ENCODE results near the gene SLU7.
A peak's percentile ranks its signal among the peaks of the same experiment; 100 is the strongest.

The SLU7 gene

DNA sequence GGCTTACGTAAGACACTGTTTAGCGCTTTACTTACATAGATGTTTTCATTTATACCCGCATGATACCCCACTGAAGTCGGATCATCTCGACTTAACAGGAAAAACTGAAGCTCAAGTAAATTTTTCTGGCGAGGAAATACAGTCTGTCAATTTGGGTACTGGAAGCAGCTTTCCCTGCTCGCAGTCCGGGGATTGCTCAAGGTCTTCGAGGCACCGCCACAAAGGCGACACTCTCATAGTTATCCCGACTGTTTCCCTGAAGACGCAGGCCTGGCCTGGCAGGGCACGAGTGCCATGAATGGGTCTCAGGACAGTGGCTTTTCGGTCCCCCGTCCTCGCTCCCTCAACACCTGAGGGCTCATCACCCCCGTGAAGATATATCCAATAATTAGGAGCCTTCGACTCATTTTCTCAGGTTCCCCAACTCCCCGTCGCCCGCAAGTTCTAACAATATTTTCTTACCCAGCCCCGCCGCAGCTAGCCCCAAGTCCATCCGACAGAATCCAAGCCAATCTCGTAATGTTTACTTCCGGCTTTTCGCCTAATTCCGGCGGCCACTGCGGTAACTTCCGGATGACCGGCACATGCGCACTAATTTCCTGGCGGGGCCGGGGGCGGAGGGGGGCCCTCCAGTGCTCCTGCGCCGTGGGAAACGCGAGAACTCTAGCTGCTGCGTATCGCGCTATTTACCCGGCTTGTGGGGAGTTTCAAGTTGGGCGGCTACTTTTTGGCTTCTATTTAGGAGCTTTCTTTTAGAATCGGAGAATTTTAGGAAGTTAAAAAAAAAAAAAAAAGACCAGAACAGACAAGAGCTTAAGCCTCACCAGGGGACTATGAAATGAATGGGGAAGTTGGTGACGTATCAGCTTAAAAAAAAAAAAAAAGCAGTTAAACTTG, at the start of gene SLU7:
TSS of gene SLU7 (minus strand) at position 521 of the 897 bp plus-strand sequence. CDS start 3,787 bp downstream, outside the sequence.
- peak; percentile 97 for DNase-seq
- peak within 1 kb of the TSS; percentile 96 for H3K27ac Mint-ChIP-seq
- peak; percentile 79 for ATAC-seq
- H3K4me3 Mint-ChIP-seq = peak within 1 kb of the TSS; percentile 98
- H3K4me1 Mint-ChIP-seq = peaks cover 63% of the 10 kb centered on the region
- H3K36me3 Mint-ChIP-seq (ENCODE audit: low read depth) = peaks cover 16% of the 10 kb centered on the region
- no peaks in the 10 kb centered on the region for H3K9me3 Mint-ChIP-seq
- H3K27me3 Mint-ChIP-seq = no peaks in the 10 kb centered on the region

DNA sequence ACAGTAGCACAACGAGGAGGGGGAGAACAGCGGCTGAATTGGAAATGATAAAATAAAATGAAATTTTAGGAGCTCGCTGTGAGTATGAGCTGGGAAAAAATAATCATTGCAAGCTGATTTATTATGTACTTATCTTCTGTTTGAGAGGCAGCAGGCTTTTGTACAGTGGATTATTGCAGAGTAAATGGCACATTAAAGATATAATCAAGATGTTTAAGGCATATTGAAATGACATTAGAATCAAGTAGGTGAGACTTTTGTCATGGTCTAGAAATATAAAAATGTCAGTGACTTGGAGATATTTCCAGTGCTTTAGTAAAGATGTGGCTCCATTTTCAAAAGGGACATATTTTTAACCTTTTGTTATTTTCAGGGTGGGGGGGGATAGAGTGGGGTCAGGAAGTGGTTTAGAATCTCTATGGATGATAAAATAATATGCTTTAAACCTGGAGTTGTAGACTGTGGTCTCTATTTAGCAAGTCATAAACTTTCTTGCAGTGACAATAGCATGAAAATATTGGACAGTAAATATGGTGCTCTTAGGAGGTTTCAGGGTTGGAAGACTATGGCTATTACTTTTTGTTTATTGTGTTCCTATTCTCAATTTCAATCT, 49.6 kb upstream of the SLU7 start:
- Mint-ChIP-seq H3K9me3 (no peaks in the 10 kb centered on the region), H3K36me3 (ENCODE audit: low read depth) (peaks cover 44% of the 10 kb centered on the region), H3K4me3 (peak overlapping the region; percentile 97), H3K4me1 (peaks cover 85% of the 10 kb centered on the region), H3K27ac (peak overlapping the region; percentile 98), H3K27me3 (no peaks in the 10 kb centered on the region)
- DNase-seq (no peak), ATAC-seq (no peak)

DNA sequence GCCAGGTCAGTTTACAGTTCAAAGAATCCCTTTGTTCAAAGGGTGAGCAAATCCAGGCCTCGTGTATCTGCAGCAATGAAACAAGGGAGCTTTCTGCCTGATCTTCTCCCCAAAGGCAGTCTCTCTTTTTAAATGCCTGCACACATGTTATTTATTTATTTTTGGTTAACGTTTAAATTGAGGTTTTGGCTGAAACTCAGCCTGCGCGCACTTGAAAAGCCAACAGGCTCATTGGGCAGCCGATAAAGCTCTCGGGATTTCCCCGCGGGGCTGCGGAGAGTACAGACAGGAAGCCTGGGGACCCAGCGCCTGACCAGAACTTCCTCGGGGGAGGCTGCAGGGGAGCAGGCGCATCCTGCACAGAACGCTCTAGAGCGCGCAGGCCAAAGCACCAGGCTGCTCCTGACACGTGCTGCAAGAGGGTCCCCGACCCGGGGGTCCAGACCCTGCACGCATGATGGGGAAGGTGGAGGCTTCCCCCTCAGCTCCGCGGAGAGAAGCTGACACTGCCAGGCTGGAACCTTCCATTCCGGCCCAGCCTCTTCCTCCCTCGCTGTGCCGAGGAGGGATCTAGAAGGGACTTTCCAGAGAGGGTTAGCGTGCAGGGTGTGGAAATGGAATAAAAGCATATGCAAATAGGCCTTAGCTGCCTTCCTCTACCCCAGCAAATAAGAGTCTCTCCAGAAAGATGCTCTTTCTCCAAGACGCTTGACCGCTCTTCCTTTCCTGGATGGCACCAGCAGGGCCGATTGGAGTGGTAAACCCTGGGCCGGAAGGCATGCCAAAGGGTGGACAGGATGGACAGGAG, 48.9 kb upstream of the SLU7 start:
- DNase-seq = peak; percentile 89
- Mint-ChIP-seq H3K9me3 (no peaks in the 10 kb centered on the region), H3K27me3 (no peaks in the 10 kb centered on the region), H3K27ac (peak overlapping the region; percentile 98), H3K4me1 (peaks cover 82% of the 10 kb centered on the region), H3K36me3 (ENCODE audit: low read depth) (peaks cover 36% of the 10 kb centered on the region), H3K4me3 (peak overlapping the region; percentile 97)
- ATAC-seq = peak; percentile 89

DNA sequence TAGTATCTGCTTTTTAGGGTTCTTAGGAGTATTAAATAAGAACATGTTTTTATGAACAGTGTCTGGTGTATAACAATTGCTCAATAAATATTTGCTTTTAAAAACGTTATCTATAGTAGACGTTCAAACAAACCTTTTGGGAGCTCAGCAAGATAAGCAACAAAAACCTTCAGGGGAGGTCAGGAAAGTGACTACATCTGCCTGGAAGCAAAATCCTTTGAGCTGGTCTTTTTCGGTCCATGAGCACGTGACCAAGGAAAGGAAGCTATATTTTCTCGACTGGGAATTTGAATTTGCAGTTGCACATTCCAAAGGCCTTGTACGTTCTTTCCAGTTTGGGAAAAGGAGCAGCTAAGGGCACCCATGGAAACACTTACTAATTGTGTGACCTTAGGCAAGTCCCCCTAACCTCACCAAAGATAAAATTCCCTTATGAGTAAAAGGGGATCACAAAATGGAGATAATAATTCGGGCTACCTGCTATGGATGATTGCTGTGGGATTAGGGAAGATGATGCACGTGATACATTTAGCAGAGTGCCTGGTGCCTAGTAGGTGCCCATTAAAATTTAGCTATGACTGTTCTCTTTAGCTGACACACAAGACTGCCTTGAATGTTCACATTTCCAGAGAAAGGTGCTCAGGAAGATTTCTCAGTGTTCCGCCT, 48.1 kb upstream of the SLU7 start:
- peak overlapping the region; percentile 97 for H3K4me3 Mint-ChIP-seq

DNA sequence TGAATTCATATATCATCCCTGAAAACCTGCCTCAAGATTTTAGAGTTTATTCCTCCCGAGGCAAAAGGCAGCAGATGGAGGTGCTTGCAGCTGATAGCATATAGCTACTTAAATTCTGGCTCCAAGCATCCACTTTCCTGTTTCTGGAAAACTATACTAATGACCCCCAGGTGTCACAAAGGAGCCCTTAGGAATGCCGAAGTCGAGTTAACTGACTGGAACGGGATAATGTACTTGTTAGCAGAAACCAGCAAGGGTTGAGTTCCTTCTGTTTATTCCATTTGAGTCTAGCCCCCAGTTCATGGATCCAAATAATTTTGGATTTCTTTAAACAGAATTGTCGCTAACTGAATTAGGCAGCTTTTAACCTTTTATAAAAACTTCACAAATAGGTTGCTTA, 47.2 kb upstream of the SLU7 start:
- no peak for ATAC-seq
- H3K4me1 Mint-ChIP-seq = peaks cover 81% of the 10 kb centered on the region

More for the DNA sequence above, 48.1 kb upstream of the SLU7 start:
- Mint-ChIP-seq H3K36me3 (ENCODE audit: low read depth) (peaks cover 32% of the 10 kb centered on the region), H3K9me3 (no peaks in the 10 kb centered on the region), H3K27me3 (no peaks in the 10 kb centered on the region), H3K27ac (peak overlapping the region; percentile 98), H3K4me1 (peaks cover 85% of the 10 kb centered on the region)
- no peak for DNase-seq
- peak; percentile 3 for ATAC-seq

DNA sequence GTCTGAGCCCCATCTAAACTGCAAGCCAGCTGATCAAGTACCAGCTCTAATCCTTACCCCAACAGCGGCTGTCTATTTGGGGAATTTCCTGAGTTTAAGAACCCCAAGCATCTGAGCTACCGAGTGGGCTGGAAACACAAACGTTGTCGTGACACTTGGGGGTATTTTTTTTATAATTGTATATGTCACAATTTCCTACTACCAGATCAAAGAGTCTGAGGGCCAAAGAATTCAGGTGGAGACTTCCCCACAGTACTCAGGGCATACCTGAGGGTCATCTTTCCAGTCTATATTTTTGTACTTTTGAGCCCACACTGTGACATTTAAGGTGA, 45.6 kb upstream of the SLU7 start:
- Mint-ChIP-seq H3K36me3 (ENCODE audit: low read depth) (peaks cover 10% of the 10 kb centered on the region), H3K27ac (peak overlapping the region; percentile 93), H3K4me3 (peak overlapping the region; percentile 38), H3K4me1 (peaks cover 74% of the 10 kb centered on the region), H3K27me3 (no peaks in the 10 kb centered on the region), H3K9me3 (peaks cover 2% of the 10 kb centered on the region)
- DNase-seq (no peak), ATAC-seq (peak; percentile 38)

More for the DNA sequence above, 47.2 kb upstream of the SLU7 start:
- no peak overlapping the region for H3K4me3 Mint-ChIP-seq
- no peaks in the 10 kb centered on the region for H3K9me3 Mint-ChIP-seq
- H3K27ac Mint-ChIP-seq = peak overlapping the region; percentile 98
- DNase-seq = no peak
- H3K27me3 Mint-ChIP-seq = no peaks in the 10 kb centered on the region
- H3K36me3 Mint-ChIP-seq (ENCODE audit: low read depth) = peaks cover 24% of the 10 kb centered on the region

DNA sequence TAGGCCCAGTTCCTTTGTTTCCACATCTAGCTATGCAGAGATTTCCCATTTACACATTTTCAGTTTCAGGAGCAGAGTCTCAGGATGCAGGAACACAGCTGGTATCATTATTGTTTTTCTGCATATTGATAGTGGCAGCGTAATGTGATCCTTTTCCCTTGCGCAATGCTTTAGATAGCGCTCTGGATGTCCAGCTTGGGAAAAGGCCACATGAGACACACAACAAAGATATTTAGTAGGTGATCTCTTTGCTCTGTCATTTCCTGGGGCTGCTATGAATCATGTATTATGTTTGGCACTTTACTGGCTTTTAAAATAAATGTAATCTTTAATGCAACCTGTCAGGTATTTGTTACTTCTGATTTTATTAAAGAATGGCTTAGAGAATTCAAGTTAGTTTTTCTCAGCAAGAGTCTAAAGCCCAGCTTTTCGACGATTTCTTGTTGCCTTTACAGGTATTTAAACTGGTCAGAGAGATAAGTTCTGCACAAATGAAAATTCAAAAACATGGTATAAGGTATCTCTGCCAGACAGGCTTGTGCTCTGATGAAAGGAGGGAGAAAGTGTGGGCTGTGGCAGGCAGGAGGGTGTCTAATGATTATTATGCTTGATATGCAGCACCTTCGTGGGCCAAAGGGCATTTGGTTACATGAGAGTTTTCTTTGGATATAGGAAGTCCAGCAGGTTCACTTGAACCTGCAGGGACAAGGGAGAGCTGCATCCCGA, 45.0 kb upstream of the SLU7 start:
- H3K4me1 Mint-ChIP-seq = peaks cover 78% of the 10 kb centered on the region
- H3K27me3 Mint-ChIP-seq = no peaks in the 10 kb centered on the region
- DNase-seq (no peak), ATAC-seq (no peak)
- H3K4me3 Mint-ChIP-seq = peak overlapping the region; percentile 38
- peaks cover 4% of the 10 kb centered on the region for H3K9me3 Mint-ChIP-seq
- peaks cover 8% of the 10 kb centered on the region for H3K36me3 Mint-ChIP-seq (ENCODE audit: low read depth)
- peak overlapping the region; percentile 93 for H3K27ac Mint-ChIP-seq

DNA sequence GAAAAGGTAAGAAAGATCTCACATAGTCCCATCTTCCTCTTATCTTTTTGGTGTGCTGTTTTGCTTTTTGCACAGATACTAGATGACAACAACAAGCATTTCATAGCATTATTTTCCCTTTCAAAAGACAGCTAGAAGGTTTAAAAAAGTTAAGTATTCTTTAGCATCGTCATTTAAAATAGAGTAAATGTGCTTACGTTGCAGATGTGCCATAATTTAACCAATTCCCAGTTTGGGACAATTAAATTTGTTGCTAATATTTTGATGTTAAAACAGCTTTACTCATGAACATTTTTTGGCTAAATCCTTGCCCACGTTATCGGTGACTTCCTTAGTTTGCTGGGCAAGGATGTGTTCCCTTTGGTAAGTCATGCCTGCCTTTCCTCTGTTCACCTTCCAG, 44.3 kb upstream of the SLU7 start:
- ATAC-seq (no peak), DNase-seq (no peak)
- H3K27me3 Mint-ChIP-seq = no peaks in the 10 kb centered on the region
- H3K4me1 Mint-ChIP-seq = peaks cover 80% of the 10 kb centered on the region
- peak overlapping the region; percentile 93 for H3K27ac Mint-ChIP-seq
- peaks cover 6% of the 10 kb centered on the region for H3K36me3 Mint-ChIP-seq (ENCODE audit: low read depth)
- H3K9me3 Mint-ChIP-seq = peaks cover 4% of the 10 kb centered on the region
- H3K4me3 Mint-ChIP-seq = no peak overlapping the region

DNA sequence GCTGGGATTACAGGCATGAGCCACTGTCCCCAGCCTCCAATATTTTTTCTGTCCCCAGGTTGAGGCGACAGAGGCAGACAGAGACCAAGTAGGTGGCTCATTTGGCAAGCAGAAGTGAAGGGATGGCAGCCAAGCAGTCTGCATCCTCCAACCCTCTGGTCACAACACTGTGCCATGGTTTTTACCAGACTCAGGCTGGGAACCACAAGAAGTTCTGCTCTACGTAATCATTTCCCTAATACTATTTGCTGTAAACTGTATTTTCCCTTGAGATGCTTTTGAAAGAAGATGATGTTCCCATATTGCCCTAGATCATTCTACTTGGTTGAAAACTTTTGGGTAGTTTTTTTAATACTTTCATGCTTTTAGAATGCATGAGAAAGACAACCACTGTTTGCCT, 43.3 kb upstream of the SLU7 start:
- H3K4me3 Mint-ChIP-seq = no peak overlapping the region
- peaks cover 73% of the 10 kb centered on the region for H3K4me1 Mint-ChIP-seq

DNA sequence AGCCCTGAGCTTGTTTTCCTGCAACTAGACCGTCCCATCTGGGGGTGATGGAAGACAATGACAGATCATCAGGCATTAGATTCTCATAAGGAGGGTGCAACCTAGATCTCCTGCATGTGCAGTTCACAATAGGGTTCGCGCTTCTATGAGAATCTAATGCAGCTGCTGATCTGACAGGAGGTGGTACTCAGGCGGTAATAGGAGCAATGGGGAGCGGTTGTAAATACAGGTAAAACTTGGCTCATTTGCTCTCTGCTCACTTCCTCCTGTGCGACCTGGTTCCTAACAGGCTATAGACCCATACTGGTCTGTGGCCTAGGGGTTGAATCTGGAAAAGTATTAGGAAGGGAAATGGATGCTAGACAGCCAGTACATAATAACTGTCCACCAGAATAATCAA, 42.5 kb upstream of the SLU7 start:
- Mint-ChIP-seq H3K27ac (no peak overlapping the region), H3K4me1 (peaks cover 71% of the 10 kb centered on the region), H3K36me3 (ENCODE audit: low read depth) (peaks cover 4% of the 10 kb centered on the region), H3K27me3 (no peaks in the 10 kb centered on the region), H3K4me3 (no peak overlapping the region), H3K9me3 (peaks cover 4% of the 10 kb centered on the region)
- ATAC-seq (no peak), DNase-seq (no peak)

More for the DNA sequence above, 43.3 kb upstream of the SLU7 start:
- H3K36me3 Mint-ChIP-seq (ENCODE audit: low read depth) = peaks cover 4% of the 10 kb centered on the region
- H3K27me3 Mint-ChIP-seq = no peaks in the 10 kb centered on the region
- no peak for DNase-seq
- peaks cover 4% of the 10 kb centered on the region for H3K9me3 Mint-ChIP-seq
- ATAC-seq = no peak
- H3K27ac Mint-ChIP-seq = no peak overlapping the region

DNA sequence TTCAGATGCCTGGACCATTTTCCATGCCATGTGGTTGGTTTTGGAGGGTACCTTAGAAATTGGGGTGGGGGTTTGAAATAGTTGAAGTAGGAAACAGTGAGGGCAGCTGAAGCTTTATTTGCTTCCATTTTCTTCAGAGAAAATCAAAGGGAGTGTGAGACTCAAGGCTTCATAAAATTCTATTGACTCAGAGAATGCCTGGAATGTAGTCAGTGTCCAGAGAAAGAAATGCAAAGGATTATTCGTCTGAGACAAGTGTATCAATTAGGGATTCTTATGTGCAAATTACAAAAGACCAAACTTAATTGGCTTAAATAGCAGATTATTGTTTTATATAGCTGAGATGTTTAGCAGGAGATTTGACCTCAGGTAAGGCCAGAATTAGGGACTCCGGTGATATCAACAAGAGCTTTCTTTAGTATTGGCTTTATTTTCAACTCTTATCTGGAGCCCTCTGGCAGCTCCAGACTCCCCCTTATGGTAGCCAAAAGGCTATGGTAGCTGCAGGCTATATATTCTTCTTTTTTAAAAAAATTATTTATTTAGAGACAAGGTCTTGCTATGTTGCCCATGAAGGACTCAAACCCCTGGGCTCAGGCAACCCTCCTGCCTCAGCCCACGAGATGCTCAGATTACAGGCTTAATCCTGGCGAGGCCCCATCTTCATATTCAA, 41.6 kb upstream of the SLU7 start:
- Mint-ChIP-seq H3K27me3 (peaks cover under 1% of the 10 kb centered on the region), H3K9me3 (peaks cover 4% of the 10 kb centered on the region), H3K27ac (no peak overlapping the region), H3K36me3 (ENCODE audit: low read depth) (peaks cover 4% of the 10 kb centered on the region), H3K4me3 (no peak overlapping the region), H3K4me1 (peaks cover 72% of the 10 kb centered on the region)
- no peak for DNase-seq
- ATAC-seq = no peak

DNA sequence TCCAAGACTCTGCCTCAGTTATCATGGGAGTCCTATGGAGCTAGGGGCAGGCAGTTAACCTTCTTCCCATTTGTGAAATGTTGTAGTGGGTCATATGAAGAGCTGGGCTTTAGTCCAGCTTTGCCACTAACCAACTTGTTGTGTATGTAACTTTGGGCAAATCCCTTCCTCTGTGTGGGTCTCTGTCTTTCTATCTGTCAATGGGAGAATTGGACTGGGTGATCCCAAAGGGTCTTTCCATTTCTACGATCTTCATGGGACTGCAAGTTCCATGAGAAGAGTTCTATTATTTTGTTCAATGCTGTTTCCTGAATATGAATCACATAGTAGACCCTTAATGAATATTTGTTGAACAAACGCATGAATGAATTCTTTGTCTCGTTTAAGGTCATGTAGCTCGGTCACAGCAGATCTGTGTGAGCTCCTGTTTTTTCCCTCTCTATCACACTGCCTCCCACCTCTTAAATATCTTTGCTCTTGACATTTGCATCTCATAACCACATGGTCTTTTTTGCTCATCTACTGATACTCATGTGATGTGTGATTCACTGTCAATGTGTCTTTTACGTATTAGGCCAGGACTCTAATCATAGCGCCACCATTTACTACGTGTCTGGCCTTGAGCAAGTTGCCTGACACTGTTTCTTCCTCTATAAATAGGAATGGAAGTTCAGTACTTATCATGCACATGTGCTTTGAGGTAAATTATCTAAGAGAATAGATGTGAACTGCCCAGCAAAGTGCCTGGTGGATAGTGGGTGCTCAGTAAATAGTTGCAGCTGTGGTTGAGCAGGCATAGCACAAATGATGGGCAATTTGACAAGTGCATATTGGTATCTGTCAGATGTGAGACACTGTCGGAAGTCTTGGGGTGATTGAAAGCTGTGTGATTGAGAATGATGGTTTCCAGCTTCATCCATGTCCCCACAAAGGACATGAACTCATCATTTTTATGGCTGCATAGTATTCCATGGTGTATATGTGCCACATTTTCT, 40.2 kb upstream of the SLU7 start:
- Mint-ChIP-seq H3K4me1 (peaks cover 61% of the 10 kb centered on the region), H3K27ac (peak overlapping the region; percentile 80), H3K27me3 (peaks cover 3% of the 10 kb centered on the region), H3K36me3 (ENCODE audit: low read depth) (peaks cover 4% of the 10 kb centered on the region), H3K9me3 (peaks cover 4% of the 10 kb centered on the region), H3K4me3 (peak overlapping the region; percentile 5)
- DNase-seq = no peak
- ATAC-seq = peak; percentile 96
